ENCODE data around the gene LCA5.

The LCA5 gene

GRCh38 chr6:79498842-79499241 is 38.4 kb downstream of the LCA5 start:
- H3K79me2 ChIP-seq (ENCODE audit: insufficient read depth, low read length) = no peaks in the 10 kb centered on the region
- H2AFZ ChIP-seq (ENCODE audit: low read depth, low read length) = no peak overlapping the region
- no peaks in the 10 kb centered on the region for H3K27me3 ChIP-seq (ENCODE audit: insufficient read depth, low read length, poor library complexity)
- H3K36me3 ChIP-seq (ENCODE audit: insufficient read depth, low read length) = no peaks in the 10 kb centered on the region
- no peak overlapping the region for H3K4me2 ChIP-seq (ENCODE audit: insufficient read depth, low read length)
- no peak overlapping the region for H3K27ac ChIP-seq (ENCODE audit: low read length)
- no peak overlapping the region for H3K9ac ChIP-seq (ENCODE audit: low read depth, low read length)
- ATAC-seq (ENCODE audit: insufficient read depth, low read depth) (no peak), DNase-seq (no peak)
- no peaks in the 10 kb centered on the region for H3K9me3 ChIP-seq (ENCODE audit: insufficient read depth, low read length, severe bottlenecking)
- H3K4me3 ChIP-seq (ENCODE audit: low read depth in 1 of 2, low read length in 2 of 2) = no peak overlapping the region
- no peaks in the 10 kb centered on the region for H3K4me1 ChIP-seq (ENCODE audit: insufficient read depth, low read length)
- no peaks in the 10 kb centered on the region for H4K20me1 ChIP-seq (ENCODE audit: insufficient read depth, low read length)
- TF ChIP-seq CTCF (IDR thresholded peaks at IDR 0.05; ENCODE audit: borderline replicate concordance, extremely low read depth, low read length, poor library complexity, severe bottlenecking) (no peak), EZH2 (IDR thresholded peaks at IDR 0.05; ENCODE audit: borderline replicate concordance, low read depth, low read length, severe bottlenecking) (no peak)

GRCh38 chr6:79495246-79495645 is 42.0 kb downstream of the LCA5 start:
- no peaks in the 10 kb centered on the region for H3K36me3 ChIP-seq (ENCODE audit: insufficient read depth, low read length)
- H3K9me3 ChIP-seq (ENCODE audit: insufficient read depth, low read length, severe bottlenecking) = no peaks in the 10 kb centered on the region
- no peak overlapping the region for H3K9ac ChIP-seq (ENCODE audit: low read depth, low read length)
- ATAC-seq (ENCODE audit: insufficient read depth, low read depth) = no peak
- no peaks in the 10 kb centered on the region for H3K4me1 ChIP-seq (ENCODE audit: insufficient read depth, low read length)
- H3K27me3 ChIP-seq (ENCODE audit: insufficient read depth, low read length, poor library complexity) = no peaks in the 10 kb centered on the region
- no peak overlapping the region for H3K4me3 ChIP-seq (ENCODE audit: low read depth in 1 of 2, low read length in 2 of 2)
- H3K4me2 ChIP-seq (ENCODE audit: insufficient read depth, low read length) = no peak overlapping the region
- DNase-seq = no peak
- TF ChIP-seq CTCF (IDR thresholded peaks at IDR 0.05; ENCODE audit: borderline replicate concordance, extremely low read depth, low read length, poor library complexity, severe bottlenecking) (no peak), EZH2 (IDR thresholded peaks at IDR 0.05; ENCODE audit: borderline replicate concordance, low read depth, low read length, severe bottlenecking) (no peak)
- no peak overlapping the region for H3K27ac ChIP-seq (ENCODE audit: low read length)
- no peaks in the 10 kb centered on the region for H4K20me1 ChIP-seq (ENCODE audit: insufficient read depth, low read length)
- no peak overlapping the region for H2AFZ ChIP-seq (ENCODE audit: low read depth, low read length)
- H3K79me2 ChIP-seq (ENCODE audit: insufficient read depth, low read length) = no peaks in the 10 kb centered on the region

GRCh38 chr6:79494841-79495240 is 42.4 kb downstream of the LCA5 start:
- ATAC-seq (ENCODE audit: insufficient read depth, low read depth) (no peak), DNase-seq (no peak)
- Histone ChIP-seq H3K4me1 (ENCODE audit: insufficient read depth, low read length) (no peaks in the 10 kb centered on the region), H3K27me3 (ENCODE audit: insufficient read depth, low read length, poor library complexity) (no peaks in the 10 kb centered on the region), H3K79me2 (ENCODE audit: insufficient read depth, low read length) (no peaks in the 10 kb centered on the region), H4K20me1 (ENCODE audit: insufficient read depth, low read length) (no peaks in the 10 kb centered on the region), H3K36me3 (ENCODE audit: insufficient read depth, low read length) (no peaks in the 10 kb centered on the region), H3K27ac (ENCODE audit: low read length) (no peak overlapping the region), H3K4me2 (ENCODE audit: insufficient read depth, low read length) (no peak overlapping the region), H2AFZ (ENCODE audit: low read depth, low read length) (no peak overlapping the region), H3K9ac (ENCODE audit: low read depth, low read length) (no peak overlapping the region), H3K9me3 (ENCODE audit: insufficient read depth, low read length, severe bottlenecking) (no peaks in the 10 kb centered on the region), H3K4me3 (ENCODE audit: low read depth in 1 of 2, low read length in 2 of 2) (no peak overlapping the region)
- no peak for TF ChIP-seq CTCF (IDR thresholded peaks at IDR 0.05; ENCODE audit: borderline replicate concordance, extremely low read depth, low read length, poor library complexity, severe bottlenecking)
- no peak for TF ChIP-seq EZH2 (IDR thresholded peaks at IDR 0.05; ENCODE audit: borderline replicate concordance, low read depth, low read length, severe bottlenecking)

GRCh38 chr6:79470728-79471127 is 66.5 kb downstream of the LCA5 start:
- Histone ChIP-seq H3K9ac (ENCODE audit: low read depth, low read length) (no peak overlapping the region), H3K4me3 (ENCODE audit: low read depth in 1 of 2, low read length in 2 of 2) (no peak overlapping the region), H3K9me3 (ENCODE audit: insufficient read depth, low read length, severe bottlenecking) (no peaks in the 10 kb centered on the region), H2AFZ (ENCODE audit: low read depth, low read length) (no peak overlapping the region), H3K4me1 (ENCODE audit: insufficient read depth, low read length) (no peaks in the 10 kb centered on the region), H3K27me3 (ENCODE audit: insufficient read depth, low read length, poor library complexity) (no peaks in the 10 kb centered on the region), H3K79me2 (ENCODE audit: insufficient read depth, low read length) (no peaks in the 10 kb centered on the region), H3K36me3 (ENCODE audit: insufficient read depth, low read length) (no peaks in the 10 kb centered on the region), H3K27ac (ENCODE audit: low read length) (no peak overlapping the region), H4K20me1 (ENCODE audit: insufficient read depth, low read length) (no peaks in the 10 kb centered on the region), H3K4me2 (ENCODE audit: insufficient read depth, low read length) (no peak overlapping the region)
- no peak for ATAC-seq (ENCODE audit: insufficient read depth, low read depth)
- DNase-seq = no peak
- no peak for TF ChIP-seq CTCF (IDR thresholded peaks at IDR 0.05; ENCODE audit: borderline replicate concordance, extremely low read depth, low read length, poor library complexity, severe bottlenecking)
- no peak for TF ChIP-seq EZH2 (IDR thresholded peaks at IDR 0.05; ENCODE audit: borderline replicate concordance, low read depth, low read length, severe bottlenecking)
